ENCODE data around the gene PROM2.

The PROM2 gene

DNA sequence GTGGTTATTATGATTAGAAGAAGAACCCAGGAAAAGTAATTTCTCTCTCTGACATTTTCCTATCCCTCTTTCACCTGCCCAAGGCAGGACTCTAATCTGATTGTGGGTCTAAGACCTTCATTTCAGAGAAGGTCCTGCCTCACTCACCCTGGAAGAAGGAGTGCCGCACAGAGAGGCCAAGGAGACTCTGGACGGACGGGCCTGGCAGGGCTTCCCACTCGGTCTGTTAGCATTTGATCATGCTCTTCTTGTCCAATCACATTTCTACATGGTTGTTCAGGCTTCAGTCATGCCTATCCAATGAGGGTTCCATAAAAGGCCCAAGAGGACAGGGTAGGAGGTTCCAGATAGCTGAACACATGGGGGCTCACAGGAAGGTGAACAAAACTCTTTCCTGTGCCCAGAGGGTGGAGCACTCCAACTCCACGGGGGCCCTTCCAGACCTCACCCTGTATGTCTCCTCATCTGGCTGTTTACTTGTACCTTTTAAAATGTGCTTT, 39.9 kb upstream of the PROM2 start:
- TF ChIP-seq TCF12 (IDR thresholded peaks at IDR 0.05; ENCODE audit: low read depth) (no peak), MAX (IDR thresholded peaks at IDR 0.05) (no peak), NFIC (IDR thresholded peaks at IDR 0.05) (no peak), TAF1 (IDR thresholded peaks at IDR 0.05; ENCODE audit: low read depth) (no peak), ZBTB7A (IDR thresholded peaks at IDR 0.05; ENCODE audit: low read depth) (no peak)

DNA sequence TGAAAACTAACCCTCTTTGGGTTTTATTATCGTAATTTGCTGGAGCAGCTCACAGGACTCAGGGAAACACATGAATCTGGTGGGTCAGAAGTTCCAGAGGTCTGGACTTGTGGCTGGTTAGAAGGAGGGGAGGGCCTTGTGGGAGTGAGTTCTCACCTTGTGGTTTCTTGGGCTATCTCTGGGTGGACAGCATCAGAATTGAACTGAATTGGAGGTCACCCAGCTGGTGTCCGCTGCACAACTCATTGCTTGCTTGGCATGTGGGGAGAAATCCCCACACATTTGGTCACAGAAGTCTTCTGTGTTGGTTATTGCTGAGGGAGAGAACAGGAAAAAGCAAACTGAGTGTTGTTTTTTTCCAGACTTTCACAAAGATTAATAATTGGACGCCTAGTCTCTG, 39.4 kb upstream of the PROM2 start:
- TF ChIP-seq USF1 (IDR thresholded peaks at IDR 0.05) (no peak), YY1 (IDR thresholded peaks at IDR 0.05; ENCODE audit: low read depth) (no peak), TAF1 (IDR thresholded peaks at IDR 0.05; ENCODE audit: low read depth) (no peak), MAX (IDR thresholded peaks at IDR 0.05) (no peak), EP300 (IDR thresholded peaks at IDR 0.05; ENCODE audit: borderline replicate concordance) (no peak), EGR1 (IDR thresholded peaks at IDR 0.05) (no peak), ZBTB7A (IDR thresholded peaks at IDR 0.05; ENCODE audit: low read depth) (no peak), FOXM1 (IDR thresholded peaks at IDR 0.05; ENCODE audit: borderline replicate concordance, low read depth) (no peak), CREB1 (IDR thresholded peaks at IDR 0.05; ENCODE audit: low read depth) (no peak), CEBPB (IDR thresholded peaks at IDR 0.05) (no peak), RAD21 (IDR thresholded peaks at IDR 0.05; ENCODE audit: low read depth) (no peak), TCF12 (IDR thresholded peaks at IDR 0.05; ENCODE audit: low read depth) (no peak), NFIC (IDR thresholded peaks at IDR 0.05) (no peak), TEAD4 (IDR thresholded peaks at IDR 0.05) (no peak)
- TF ChIP-seq, protein P1, sequence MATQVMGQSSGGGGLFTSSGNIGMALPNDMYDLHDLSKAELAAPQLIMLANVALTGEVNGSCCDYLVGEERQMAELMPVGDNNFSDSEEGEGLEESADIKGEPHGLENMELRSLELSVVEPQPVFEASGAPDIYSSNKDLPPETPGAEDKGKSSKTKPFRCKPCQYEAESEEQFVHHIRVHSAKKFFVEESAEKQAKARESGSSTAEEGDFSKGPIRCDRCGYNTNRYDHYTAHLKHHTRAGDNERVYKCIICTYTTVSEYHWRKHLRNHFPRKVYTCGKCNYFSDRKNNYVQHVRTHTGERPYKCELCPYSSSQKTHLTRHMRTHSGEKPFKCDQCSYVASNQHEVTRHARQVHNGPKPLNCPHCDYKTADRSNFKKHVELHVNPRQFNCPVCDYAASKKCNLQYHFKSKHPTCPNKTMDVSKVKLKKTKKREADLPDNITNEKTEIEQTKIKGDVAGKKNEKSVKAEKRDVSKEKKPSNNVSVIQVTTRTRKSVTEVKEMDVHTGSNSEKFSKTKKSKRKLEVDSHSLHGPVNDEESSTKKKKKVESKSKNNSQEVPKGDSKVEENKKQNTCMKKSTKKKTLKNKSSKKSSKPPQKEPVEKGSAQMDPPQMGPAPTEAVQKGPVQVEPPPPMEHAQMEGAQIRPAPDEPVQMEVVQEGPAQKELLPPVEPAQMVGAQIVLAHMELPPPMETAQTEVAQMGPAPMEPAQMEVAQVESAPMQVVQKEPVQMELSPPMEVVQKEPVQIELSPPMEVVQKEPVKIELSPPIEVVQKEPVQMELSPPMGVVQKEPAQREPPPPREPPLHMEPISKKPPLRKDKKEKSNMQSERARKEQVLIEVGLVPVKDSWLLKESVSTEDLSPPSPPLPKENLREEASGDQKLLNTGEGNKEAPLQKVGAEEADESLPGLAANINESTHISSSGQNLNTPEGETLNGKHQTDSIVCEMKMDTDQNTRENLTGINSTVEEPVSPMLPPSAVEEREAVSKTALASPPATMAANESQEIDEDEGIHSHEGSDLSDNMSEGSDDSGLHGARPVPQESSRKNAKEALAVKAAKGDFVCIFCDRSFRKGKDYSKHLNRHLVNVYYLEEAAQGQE (IDR thresholded peaks at IDR 0.05; ENCODE audit: low read depth): no peak

GRCh38 chr2:95238131-95238530, 36.1 kb upstream of the PROM2 start:
- TF ChIP-seq RAD21 (IDR thresholded peaks at IDR 0.05; ENCODE audit: low read depth) (no peak), TAF1 (IDR thresholded peaks at IDR 0.05; ENCODE audit: low read depth) (no peak), FOXM1 (IDR thresholded peaks at IDR 0.05; ENCODE audit: borderline replicate concordance, low read depth) (no peak), CEBPB (IDR thresholded peaks at IDR 0.05) (no peak), TCF12 (IDR thresholded peaks at IDR 0.05; ENCODE audit: low read depth) (no peak), TEAD4 (IDR thresholded peaks at IDR 0.05) (no peak), EP300 (IDR thresholded peaks at IDR 0.05; ENCODE audit: borderline replicate concordance) (no peak), YY1 (IDR thresholded peaks at IDR 0.05; ENCODE audit: low read depth) (no peak), MAX (IDR thresholded peaks at IDR 0.05) (no peak), NFIC (IDR thresholded peaks at IDR 0.05) (no peak), EGR1 (IDR thresholded peaks at IDR 0.05) (no peak), ZBTB7A (IDR thresholded peaks at IDR 0.05; ENCODE audit: low read depth) (no peak), USF1 (IDR thresholded peaks at IDR 0.05) (no peak), CREB1 (IDR thresholded peaks at IDR 0.05; ENCODE audit: low read depth) (no peak)
- TF ChIP-seq, protein P1 (IDR thresholded peaks at IDR 0.05; ENCODE audit: low read depth): no peak

DNA sequence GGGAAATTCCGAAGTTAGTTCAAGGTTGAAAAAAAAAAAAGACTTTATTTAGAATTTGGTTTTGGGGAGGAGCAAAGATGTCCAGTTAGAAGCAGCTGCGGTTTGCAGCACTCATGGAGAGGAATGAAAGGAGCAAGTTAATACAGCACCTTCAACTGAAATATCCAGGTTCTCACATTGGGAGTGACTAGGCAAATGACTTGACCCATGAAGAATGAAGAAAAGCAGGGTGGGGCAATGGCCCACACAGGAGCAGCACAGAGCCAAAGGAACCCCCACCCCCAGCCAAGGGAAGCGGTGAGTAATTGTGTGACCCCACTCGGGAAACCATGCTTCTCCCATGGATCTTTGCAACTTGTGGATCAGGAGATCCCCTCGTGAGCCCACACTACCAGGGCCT, 34.2 kb upstream of the PROM2 start:
- TF ChIP-seq YY1 (IDR thresholded peaks at IDR 0.05; ENCODE audit: low read depth) (no peak), FOXM1 (IDR thresholded peaks at IDR 0.05; ENCODE audit: borderline replicate concordance, low read depth) (no peak), EGR1 (IDR thresholded peaks at IDR 0.05) (no peak), CREB1 (IDR thresholded peaks at IDR 0.05; ENCODE audit: low read depth) (no peak), CEBPB (IDR thresholded peaks at IDR 0.05) (no peak), NFIC (IDR thresholded peaks at IDR 0.05) (no peak), ZBTB7A (IDR thresholded peaks at IDR 0.05; ENCODE audit: low read depth) (no peak), RAD21 (IDR thresholded peaks at IDR 0.05; ENCODE audit: low read depth) (no peak), TCF12 (IDR thresholded peaks at IDR 0.05; ENCODE audit: low read depth) (no peak), USF1 (IDR thresholded peaks at IDR 0.05) (no peak), TAF1 (IDR thresholded peaks at IDR 0.05; ENCODE audit: low read depth) (no peak)
- TF ChIP-seq, protein P1 (IDR thresholded peaks at IDR 0.05; ENCODE audit: low read depth): no peak
